Suprapubic skin (tissue), 4 donors: ENCODE measurements around the gene EIF5. TPM values are rescaled to one million over a fixed set of nuclear protein-coding genes. Genes with fewer than 3 reads are reported as not detected.

Experiments
- DNase-seq, 2 donors: peaks; one replicate each; pipeline ENCODE4 v3.0.0-alpha.2; 2019; ENCODE audit warnings: low spot score in 2 of 2
- H3K27ac ChIP-seq: fragments of 200-600 bp; sonication (generic); one replicate; pipeline ENCODE4 v1.5.1; 2019
- H3K27me3 ChIP-seq: fragments of 200-600 bp; sonication (generic); one replicate; pipeline ENCODE4 v1.5.1; 2019
- H3K36me3 ChIP-seq: fragments of 200-600 bp; sonication (generic); one replicate; pipeline ENCODE4 v1.5.1; 2019
- H3K4me1 ChIP-seq: fragments of 200-600 bp; sonication (generic); one replicate; pipeline ENCODE4 v1.5.1; 2019
- H3K4me3 ChIP-seq: fragments of 200-600 bp; sonication (generic); one replicate; pipeline ENCODE4 v1.5.1; 2019; ENCODE audit warnings: mild to moderate bottlenecking
- H3K9me3 ChIP-seq: fragments of 200-600 bp; sonication (generic); one replicate; pipeline ENCODE4 v1.5.1; 2019
- CTCF ChIP-seq, 2 donors: fragments of 200-600 bp in 1 of 2; fragments of 450-650 bp in 1 of 2; sonication (generic) in 1 of 2; IDR thresholded peaks; one replicate each; pipeline ENCODE4 v1.5.1; 2016 to 2019; ENCODE audit warnings: antibody characterized with exemption in 2 of 2, mild to moderate bottlenecking in 1 of 2, moderate library complexity in 1 of 2
- EP300 ChIP-seq: sonication (generic); formaldehyde crosslinking; IDR thresholded peaks from one replicate; pipeline ENCODE4 v1.6.1; 2017; ENCODE audit warnings: antibody characterized with exemption
- POLR2A ChIP-seq, 2 donors: fragments of 450-650 bp; IDR thresholded peaks; one replicate each; pipeline ENCODE4 v1.6.1; 2017; ENCODE audit warnings: antibody characterized with exemption in 2 of 2, mild to moderate bottlenecking in 2 of 2, moderate library complexity in 2 of 2
- POLR2AphosphoS5 ChIP-seq, 3 donors: sonication (generic); formaldehyde crosslinking; IDR thresholded peaks; one replicate each; pipeline ENCODE4 v1.6.1; 2017; ENCODE audit warnings: antibody characterized with exemption in 3 of 3
- WGBS: methylation state at CpG from one replicate; pipeline ENCODE4 v1.1.5; 2018; 5-methylcytosine and 5-hydroxymethylcytosine counted together
- total RNA-seq, 4 donors: library from RNA; depleted of rRNA; stranded (reverse); fragments of >200 nt; gene quantifications; one replicate each; pipeline ENCODE4 v1.1.0, GENCODE V29; 2016

Gene EIF5
- total RNA-seq, 4 donors from 2014 or later, result 167 to 241 (median 194) TPM

GRCh38 chr14:103293465-103293864 lies 40.6 kb upstream of the EIF5 start:
- H3K4me3 ChIP-seq, result no peak overlapping the region
- H3K9me3 ChIP-seq, result no peaks in the 10 kb centered on the region
- peaks cover 11% of the 10 kb centered on the region for H3K27me3 ChIP-seq
- H3K4me1 ChIP-seq, result no peaks in the 10 kb centered on the region
- H3K27ac ChIP-seq, result no peak overlapping the region
- peak; percentile 42 to 62 for DNase-seq
- WGBS, result 72% methylated on average over 7 of the region's 7 CpGs
- TF ChIP-seq POLR2AphosphoS5 (IDR thresholded peaks at IDR 0.05) (no peak), CTCF (IDR thresholded peaks at IDR 0.05) (no peak), EP300 (no peak), POLR2A (IDR thresholded peaks at IDR 0.05) (no peak)
- H3K36me3 ChIP-seq, result no peaks in the 10 kb centered on the region

GRCh38 chr14:103294091-103294490 lies 39.9 kb upstream of the EIF5 start:
- no peak for DNase-seq
- 91% methylated on average over 11 of the region's 11 CpGs for WGBS
- no peaks in the 10 kb centered on the region for H3K9me3 ChIP-seq
- H3K4me1 ChIP-seq, result no peaks in the 10 kb centered on the region
- peaks cover 11% of the 10 kb centered on the region for H3K27me3 ChIP-seq
- no peak overlapping the region for H3K27ac ChIP-seq
- no peaks in the 10 kb centered on the region for H3K36me3 ChIP-seq
- TF ChIP-seq POLR2A (IDR thresholded peaks at IDR 0.05), result no peak
- no peak for TF ChIP-seq POLR2AphosphoS5 (IDR thresholded peaks at IDR 0.05)
- no peak overlapping the region for H3K4me3 ChIP-seq

- H3K4me1 ChIP-seq, result no peaks in the 10 kb centered on the region
- H3K4me3 ChIP-seq, result no peak overlapping the region
- TF ChIP-seq POLR2AphosphoS5 (IDR thresholded peaks at IDR 0.05) (no peak), POLR2A (IDR thresholded peaks at IDR 0.05) (no peak), EP300 (no peak), CTCF (IDR thresholded peaks at IDR 0.05) (no peak)
- no peak overlapping the region for H3K27ac ChIP-seq
- H3K36me3 ChIP-seq, result no peaks in the 10 kb centered on the region
- peaks cover 11% of the 10 kb centered on the region for H3K27me3 ChIP-seq
- DNase-seq, result peak in 1 of 2 donors; percentile 15
- H3K9me3 ChIP-seq, result no peaks in the 10 kb centered on the region
Measured at GRCh38 chr14:103296007-103296406, 38.0 kb upstream of the EIF5 start.

GRCh38 chr14:103296987-103297386 lies 37.0 kb upstream of the EIF5 start:
- no peak for TF ChIP-seq CTCF (IDR thresholded peaks at IDR 0.05)
- TF ChIP-seq EP300, result no peak
- no peak for TF ChIP-seq POLR2AphosphoS5 (IDR thresholded peaks at IDR 0.05)
- no peak for TF ChIP-seq POLR2A (IDR thresholded peaks at IDR 0.05)

GRCh38 chr14:103298620-103299019 lies 35.4 kb upstream of the EIF5 start:
- Histone ChIP-seq H3K27me3 (peaks cover 5% of the 10 kb centered on the region), H3K27ac (no peak overlapping the region), H3K4me3 (no peak overlapping the region), H3K9me3 (no peaks in the 10 kb centered on the region), H3K4me1 (no peaks in the 10 kb centered on the region), H3K36me3 (no peaks in the 10 kb centered on the region)
- TF ChIP-seq POLR2A (IDR thresholded peaks at IDR 0.05), result no peak
- TF ChIP-seq POLR2AphosphoS5 (IDR thresholded peaks at IDR 0.05), result no peak
- no peak for TF ChIP-seq EP300
- TF ChIP-seq CTCF (IDR thresholded peaks at IDR 0.05), result no peak
- no peak for DNase-seq
- WGBS, result 93% methylated on average over 1 of the region's 1 CpG

More at GRCh38 chr14:103296987-103297386, 37.0 kb upstream of the EIF5 start:
- peak in 1 of 2 donors; percentile 22 for DNase-seq
- Histone ChIP-seq H3K27me3 (peaks cover 11% of the 10 kb centered on the region), H3K27ac (no peak overlapping the region), H3K4me3 (no peak overlapping the region), H3K36me3 (no peaks in the 10 kb centered on the region), H3K4me1 (no peaks in the 10 kb centered on the region), H3K9me3 (no peaks in the 10 kb centered on the region)
- WGBS, result 87% methylated on average over 12 of the region's 12 CpGs
